ENCODE results near the gene DDX27. TPM values are rescaled to one million over a fixed set of nuclear protein-coding genes. Genes with fewer than 3 reads are reported as not detected.

Gene DDX27
- total RNA-seq, 1 experiment from 2014 or later: 43.7 TPM

DNA sequence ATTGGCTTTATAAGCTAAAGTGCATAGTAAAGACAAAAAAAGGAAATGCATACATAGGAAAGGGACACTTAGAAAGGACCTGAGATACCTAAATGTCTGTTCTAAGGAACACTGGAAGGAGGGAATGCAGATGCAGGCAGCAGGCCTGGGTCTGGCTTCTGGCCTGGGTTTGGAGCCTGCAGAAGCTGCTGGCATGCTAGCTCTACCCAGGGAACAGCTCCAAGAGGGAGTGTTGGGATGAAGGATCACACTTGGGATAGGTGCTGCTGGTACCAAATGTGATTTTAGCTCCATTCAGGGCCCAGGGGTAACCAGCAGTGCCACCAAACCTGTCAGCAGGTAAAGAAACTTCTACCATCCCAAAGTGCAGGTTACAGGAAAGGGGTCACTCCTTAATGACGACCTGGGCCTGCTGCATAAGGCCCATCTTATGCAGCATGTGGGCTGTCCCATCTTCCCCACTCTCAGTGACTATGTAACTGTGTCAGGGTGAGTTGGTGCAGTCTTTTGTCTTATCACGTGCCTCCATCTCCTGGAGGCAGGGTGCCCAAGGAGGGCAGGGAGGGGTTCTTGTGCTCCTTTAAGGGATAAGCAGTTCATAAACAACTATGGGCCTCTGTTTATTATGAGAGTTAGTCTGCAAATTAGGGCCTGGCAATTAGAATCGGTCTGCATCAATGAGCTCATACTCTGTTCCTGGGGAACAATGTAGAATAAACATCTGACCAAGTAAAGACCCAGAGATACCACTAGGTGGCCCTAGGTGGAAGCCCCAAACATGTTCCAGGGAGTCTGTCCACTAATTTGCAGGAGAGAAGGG is 26.9 kb downstream of the DDX27 start:
- Histone ChIP-seq H3K9me3 (replicated peaks) (no peaks in the 10 kb centered on the region), H3K27me3 (replicated peaks) (no peaks in the 10 kb centered on the region), H3K36me3 (peaks cover 97% of the 10 kb centered on the region), H3K27ac (no peak overlapping the region), H3K4me1 (replicated peaks) (no peaks in the 10 kb centered on the region), H3K4me3 (no peak overlapping the region)
- DNase-seq (ENCODE audit: low read depth in 1 of 2, low spot score in 2 of 2): peak in 1 of 2 experiments; percentile 31

DNA sequence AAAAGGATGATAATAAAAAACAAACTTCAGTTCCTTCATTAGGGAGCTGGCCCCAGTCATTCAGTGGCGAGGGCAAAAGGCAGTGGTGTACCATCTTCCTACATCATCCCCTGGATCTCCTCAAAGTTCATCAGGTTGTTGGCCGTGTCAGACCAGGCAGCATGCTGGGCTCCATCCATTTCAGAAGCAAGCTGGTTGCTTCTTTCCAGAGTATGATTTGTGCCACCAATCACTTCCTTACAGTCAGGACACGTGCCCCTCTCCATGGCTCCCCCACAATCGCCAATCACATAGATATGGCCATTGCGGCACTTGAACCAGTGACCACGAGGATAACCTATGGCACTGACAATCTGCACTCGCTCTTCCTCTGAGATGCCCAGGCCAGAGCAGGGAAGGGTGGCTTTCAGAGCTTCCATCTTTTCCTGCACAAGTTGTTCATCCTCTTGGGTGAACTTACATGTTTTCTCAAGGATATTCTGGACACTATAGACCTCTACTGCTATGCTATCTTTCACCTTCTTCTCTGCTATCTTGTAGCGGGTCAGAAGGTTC is 28.0 kb downstream of the DDX27 start:
- Histone ChIP-seq H3K27ac (no peak overlapping the region), H3K9me3 (replicated peaks) (no peaks in the 10 kb centered on the region), H3K36me3 (peaks cover 96% of the 10 kb centered on the region)

DNA sequence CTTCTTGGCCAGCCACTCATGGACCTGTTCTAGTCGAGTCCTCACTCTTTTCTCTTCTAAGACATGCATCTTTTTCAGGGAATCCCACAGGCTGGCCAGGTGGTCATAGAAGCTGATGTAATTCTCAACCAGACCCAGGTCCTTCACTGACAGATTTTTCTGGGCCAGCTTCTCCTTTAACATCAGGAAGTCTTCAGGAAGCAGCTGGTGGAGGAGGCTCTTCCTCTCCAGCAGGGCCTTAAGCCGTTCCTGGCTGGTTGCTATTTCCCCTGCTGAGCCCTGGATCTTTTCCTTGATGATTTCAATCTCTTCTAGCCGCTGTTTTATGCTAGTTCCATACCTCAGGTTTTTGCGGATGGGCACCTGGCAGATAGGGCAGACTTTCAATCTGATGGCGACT is 28.6 kb downstream of the DDX27 start:
- Histone ChIP-seq H3K4me3 (no peak overlapping the region), H3K27me3 (replicated peaks) (no peaks in the 10 kb centered on the region), H3K9me3 (replicated peaks) (no peaks in the 10 kb centered on the region), H3K27ac (no peak overlapping the region), H3K4me1 (replicated peaks) (no peaks in the 10 kb centered on the region), H3K36me3 (peaks cover 95% of the 10 kb centered on the region)
- no peak for DNase-seq (ENCODE audit: low read depth in 1 of 2, low spot score in 2 of 2)

More for the DNA sequence above, 28.0 kb downstream of the DDX27 start:
- Histone ChIP-seq H3K4me3 (no peak overlapping the region), H3K4me1 (replicated peaks) (no peaks in the 10 kb centered on the region), H3K27me3 (replicated peaks) (no peaks in the 10 kb centered on the region)
- DNase-seq (ENCODE audit: low read depth in 1 of 2, low spot score in 2 of 2): no peak

- no peak overlapping the region for H3K27ac ChIP-seq
- no peak for DNase-seq (ENCODE audit: low read depth in 1 of 2, low spot score in 2 of 2)
- H3K9me3 ChIP-seq (replicated peaks): no peaks in the 10 kb centered on the region
- no peaks in the 10 kb centered on the region for H3K27me3 ChIP-seq (replicated peaks)
- no peak overlapping the region for H3K4me3 ChIP-seq
- H3K4me1 ChIP-seq (replicated peaks): no peaks in the 10 kb centered on the region
- H3K36me3 ChIP-seq: peaks cover 95% of the 10 kb centered on the region
These were observed 29.1 kb downstream of the DDX27 start for GRCh38 chr20:49248301-49248700.

DNA sequence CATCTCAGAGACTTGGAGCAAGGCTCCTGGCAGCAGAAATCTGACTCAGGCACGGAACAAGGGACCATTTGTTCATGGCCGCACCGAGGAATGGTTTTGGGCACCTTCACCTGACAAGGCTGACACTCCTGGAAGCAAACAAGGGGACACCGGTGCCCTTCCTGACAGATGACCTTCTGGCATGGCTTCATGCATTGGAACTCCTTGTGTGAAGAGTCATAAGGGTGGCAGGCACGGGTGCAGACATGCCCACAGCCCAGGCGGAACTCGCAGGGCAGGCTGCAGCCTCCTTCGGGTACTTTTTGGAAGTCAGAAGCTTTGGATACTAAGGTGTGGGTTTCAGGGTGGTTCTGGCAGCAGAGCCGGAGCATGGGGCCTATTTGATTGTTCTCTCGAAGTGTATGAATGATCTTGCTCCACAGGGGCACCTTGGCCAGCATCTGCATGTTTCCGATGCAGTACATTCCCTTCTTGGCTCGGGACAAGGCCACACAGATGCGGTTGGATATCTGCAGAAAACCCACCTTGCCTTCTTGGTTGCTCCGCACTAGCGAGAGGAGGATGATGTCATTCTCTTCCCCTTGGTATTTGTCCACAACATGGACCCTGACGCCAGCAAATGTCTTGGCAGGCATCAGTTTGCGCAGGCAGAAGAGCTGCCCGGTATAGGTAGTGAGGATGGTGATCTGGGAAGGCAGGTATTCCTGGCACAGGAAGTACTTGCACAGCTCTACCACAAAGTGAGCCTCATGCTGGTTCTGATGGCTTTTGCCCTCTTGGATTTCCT is 29.9 kb downstream of the DDX27 start:
- H3K36me3 ChIP-seq: peaks cover 95% of the 10 kb centered on the region
- no peak for DNase-seq (ENCODE audit: low read depth in 1 of 2, low spot score in 2 of 2)
- H3K4me3 ChIP-seq: no peak overlapping the region
- H3K4me1 ChIP-seq (replicated peaks): no peaks in the 10 kb centered on the region
- no peaks in the 10 kb centered on the region for H3K9me3 ChIP-seq (replicated peaks)
- no peaks in the 10 kb centered on the region for H3K27me3 ChIP-seq (replicated peaks)
- no peak overlapping the region for H3K27ac ChIP-seq

DNA sequence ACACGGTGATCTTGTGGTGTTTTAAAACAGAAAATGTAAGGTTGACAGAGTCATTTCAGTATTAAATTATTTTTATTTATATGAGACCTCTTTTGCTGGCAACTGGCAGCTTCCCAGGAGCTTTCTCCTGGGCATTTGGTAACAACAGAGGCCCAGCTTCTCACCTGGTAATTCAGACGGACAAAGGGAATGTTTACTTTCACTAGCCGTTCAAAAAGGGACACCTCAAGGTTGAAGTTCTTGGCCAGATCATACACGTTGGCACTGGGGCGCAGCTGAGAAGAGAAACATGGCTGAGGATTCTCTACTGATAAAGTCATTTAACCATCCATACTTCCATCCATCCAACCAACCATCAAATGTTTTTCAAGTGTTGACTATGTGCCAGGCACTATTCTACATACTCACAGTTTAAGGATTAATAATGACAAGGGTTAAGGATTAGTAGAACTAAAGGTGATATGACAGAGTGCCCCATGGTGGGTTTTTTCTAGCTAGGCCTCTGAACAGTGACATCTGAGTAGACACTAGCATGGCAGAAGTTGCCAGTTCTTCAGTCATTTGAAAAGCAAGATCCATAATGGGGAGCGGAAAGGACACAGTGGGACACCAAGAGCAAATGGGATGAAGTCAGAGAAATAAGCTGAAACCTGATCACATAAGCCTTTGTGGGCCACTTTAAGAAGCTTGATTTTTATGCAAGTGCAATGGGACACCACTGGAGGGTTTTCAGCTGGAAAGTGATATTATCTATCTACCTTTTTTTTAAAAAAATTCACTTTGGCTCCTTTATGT is 33.5 kb downstream of the DDX27 start:
- DNase-seq (ENCODE audit: low read depth in 1 of 2, low spot score in 2 of 2): no peak
- H3K4me1 ChIP-seq (replicated peaks): no peaks in the 10 kb centered on the region
- no peak overlapping the region for H3K27ac ChIP-seq
- H3K4me3 ChIP-seq: no peak overlapping the region
- H3K9me3 ChIP-seq (replicated peaks): no peaks in the 10 kb centered on the region
- H3K27me3 ChIP-seq (replicated peaks): no peaks in the 10 kb centered on the region
- peaks cover 94% of the 10 kb centered on the region for H3K36me3 ChIP-seq

DNA sequence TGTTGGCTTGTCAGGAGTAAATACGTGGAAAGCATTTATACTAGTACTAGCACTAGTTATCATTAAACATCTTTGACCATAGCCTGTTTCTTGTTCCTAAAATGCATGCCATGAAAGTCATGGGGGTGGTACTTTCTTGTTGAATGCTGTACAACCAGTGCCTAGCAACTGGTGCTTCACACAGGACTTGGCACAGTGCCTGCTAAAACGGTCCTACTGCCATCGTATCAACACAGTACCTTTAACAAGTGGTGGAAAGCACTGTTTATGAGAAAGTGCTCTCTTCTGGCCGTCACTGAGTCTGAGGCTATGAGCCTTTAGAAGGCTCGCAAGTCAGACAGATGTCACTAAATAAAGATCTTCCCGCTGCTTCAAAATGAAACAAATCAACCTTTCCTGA is 37.0 kb downstream of the DDX27 start:
- peaks cover 93% of the 10 kb centered on the region for H3K36me3 ChIP-seq
- no peak for DNase-seq (ENCODE audit: low read depth in 1 of 2, low spot score in 2 of 2)

GRCh38 chr20:49259284-49259683 is 40.1 kb downstream of the DDX27 start:
- H3K27ac ChIP-seq: no peak overlapping the region
- H3K27me3 ChIP-seq (replicated peaks): no peaks in the 10 kb centered on the region
- H3K4me3 ChIP-seq: no peak overlapping the region
- DNase-seq (ENCODE audit: low read depth in 1 of 2, low spot score in 2 of 2): no peak
- no peaks in the 10 kb centered on the region; the same call in 1 of the 2 replicates for H3K4me1 ChIP-seq (replicated peaks)
- H3K9me3 ChIP-seq (replicated peaks): no peaks in the 10 kb centered on the region
- peaks cover 96% of the 10 kb centered on the region for H3K36me3 ChIP-seq

More for the DNA sequence above, 37.0 kb downstream of the DDX27 start:
- H3K4me1 ChIP-seq (replicated peaks): no peaks in the 10 kb centered on the region; the same call in 1 of the 2 replicates
- no peak overlapping the region for H3K4me3 ChIP-seq
- H3K27me3 ChIP-seq (replicated peaks): no peaks in the 10 kb centered on the region
- H3K9me3 ChIP-seq (replicated peaks): no peaks in the 10 kb centered on the region
- no peak overlapping the region for H3K27ac ChIP-seq

DNA sequence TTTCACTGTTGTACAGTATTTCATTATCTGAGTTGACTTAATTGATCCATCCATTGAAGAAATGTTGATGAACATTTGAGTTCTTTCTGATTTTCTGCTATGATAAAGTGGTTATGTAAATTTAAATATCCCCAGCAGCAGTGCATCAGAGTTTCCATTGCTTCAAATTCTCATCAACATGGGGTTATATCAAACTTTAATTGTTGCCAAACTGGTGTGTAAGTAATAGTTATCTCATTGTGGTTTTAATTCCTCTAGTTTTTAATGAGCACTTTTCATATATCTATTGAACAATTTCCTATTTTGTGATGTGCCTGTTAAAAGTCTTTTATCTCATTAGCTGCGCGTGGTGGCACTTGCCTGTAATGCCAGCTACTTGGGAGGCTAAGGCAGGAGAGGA is 40.6 kb downstream of the DDX27 start:
- peaks cover 96% of the 10 kb centered on the region for H3K36me3 ChIP-seq

GRCh38 chr20:49260218-49260617 is 41.0 kb downstream of the DDX27 start:
- peaks cover 97% of the 10 kb centered on the region for H3K36me3 ChIP-seq
- no peak overlapping the region for H3K27ac ChIP-seq
- no peak for DNase-seq (ENCODE audit: low read depth in 1 of 2, low spot score in 2 of 2)
- no peak overlapping the region for H3K4me3 ChIP-seq
- H3K9me3 ChIP-seq (replicated peaks): no peaks in the 10 kb centered on the region
- no peaks in the 10 kb centered on the region; the same call in 1 of the 2 replicates for H3K4me1 ChIP-seq (replicated peaks)
- H3K27me3 ChIP-seq (replicated peaks): no peaks in the 10 kb centered on the region

More for the DNA sequence above, 40.6 kb downstream of the DDX27 start:
- H3K4me3 ChIP-seq: no peak overlapping the region
- H3K9me3 ChIP-seq (replicated peaks): no peaks in the 10 kb centered on the region
- H3K27me3 ChIP-seq (replicated peaks): no peaks in the 10 kb centered on the region
- no peak overlapping the region for H3K27ac ChIP-seq
- H3K4me1 ChIP-seq (replicated peaks): no peaks in the 10 kb centered on the region; the same call in 1 of the 2 replicates
- DNase-seq (ENCODE audit: low read depth in 1 of 2, low spot score in 2 of 2): no peak

- no peak for DNase-seq (ENCODE audit: low read depth in 1 of 2, low spot score in 2 of 2)
- no peaks in the 10 kb centered on the region for H3K9me3 ChIP-seq (replicated peaks)
- H3K27ac ChIP-seq: no peak overlapping the region
- H3K36me3 ChIP-seq: peaks cover 96% of the 10 kb centered on the region
- no peaks in the 10 kb centered on the region for H3K27me3 ChIP-seq (replicated peaks)
- H3K4me3 ChIP-seq: no peak overlapping the region
- no peaks in the 10 kb centered on the region; the same call in 1 of the 2 replicates for H3K4me1 ChIP-seq (replicated peaks)
These were observed 42.0 kb downstream of the DDX27 start for GRCh38 chr20:49261173-49261572.

- no peak for DNase-seq (ENCODE audit: low read depth in 1 of 2, low spot score in 2 of 2)
- Histone ChIP-seq H3K27ac (no peak overlapping the region), H3K36me3 (peaks cover 92% of the 10 kb centered on the region), H3K9me3 (replicated peaks) (no peaks in the 10 kb centered on the region), H3K27me3 (replicated peaks) (no peaks in the 10 kb centered on the region), H3K4me3 (no peak overlapping the region), H3K4me1 (replicated peaks) (no peaks in the 10 kb centered on the region; the same call in 1 of the 2 replicates)
These were observed 43.2 kb downstream of the DDX27 start for GRCh38 chr20:49262444-49262843.

- Histone ChIP-seq H3K27me3 (replicated peaks) (no peaks in the 10 kb centered on the region), H3K4me1 (replicated peaks) (peaks cover 14% of the 10 kb centered on the region), H3K9me3 (replicated peaks) (no peaks in the 10 kb centered on the region), H3K36me3 (peaks cover 89% of the 10 kb centered on the region), H3K4me3 (no peak overlapping the region), H3K27ac (no peak overlapping the region)
- DNase-seq (ENCODE audit: low read depth in 1 of 2, low spot score in 2 of 2): no peak
These were observed 48.1 kb downstream of the DDX27 start for GRCh38 chr20:49267327-49267726.
